Skin epidermis (tissue), 12 donors: ENCODE measurements around the gene PIP5KL1.

ENCODE experiments used
- H3K27ac ChIP-seq, 21 experiments: fragments of 200-600 bp; sonication (generic) in 11 of 21; one replicate each; pipeline ENCODE4 v1.5.0; 2020; ENCODE audit warnings: mild to moderate bottlenecking in 3 of 21, inconsistent platforms in 2 of 21, moderate library complexity in 2 of 21
- H3K4me3 ChIP-seq, 7 experiments: fragments of 200-600 bp; sonication (generic) in 2 of 7; one replicate each; pipeline ENCODE4 v1.5.0; 2020; ENCODE audit warnings: inconsistent platforms in 2 of 7, mild to moderate bottlenecking in 2 of 7, moderate library complexity in 1 of 7

Gene PIP5KL1

DNA sequence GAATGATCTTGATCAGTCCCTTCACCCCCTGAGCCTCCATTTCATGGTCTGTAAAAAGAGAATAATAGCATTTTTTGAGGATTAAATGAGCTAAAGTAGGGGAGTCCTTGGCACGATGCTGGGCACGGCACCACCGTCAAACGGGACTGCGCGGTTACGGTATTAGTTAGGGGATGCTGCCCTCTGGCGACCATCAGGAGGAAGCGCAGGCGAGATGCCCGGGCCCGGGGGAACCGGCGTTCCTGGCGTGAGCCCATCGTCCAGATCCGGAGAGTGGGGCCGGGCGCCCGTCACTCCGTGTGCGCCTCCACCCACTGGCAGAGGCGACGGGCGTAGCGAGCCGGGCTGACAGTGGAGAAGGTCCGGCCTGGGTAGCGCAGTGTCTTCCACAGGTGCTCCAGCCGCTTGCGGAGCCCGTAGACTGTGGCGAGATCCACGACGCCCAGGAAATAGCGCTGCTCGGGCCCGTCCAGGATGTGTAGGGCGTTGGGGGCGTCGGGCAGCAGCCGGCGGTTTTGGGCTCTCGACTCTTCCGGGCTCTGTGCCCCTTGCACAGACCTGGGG lies 8.9 kb downstream of the PIP5KL1 start:
- Histone ChIP-seq H3K4me3 (peak overlapping the region in 2 of 7 experiments; percentile 7 to 18), H3K27ac (no peak overlapping the region)

DNA sequence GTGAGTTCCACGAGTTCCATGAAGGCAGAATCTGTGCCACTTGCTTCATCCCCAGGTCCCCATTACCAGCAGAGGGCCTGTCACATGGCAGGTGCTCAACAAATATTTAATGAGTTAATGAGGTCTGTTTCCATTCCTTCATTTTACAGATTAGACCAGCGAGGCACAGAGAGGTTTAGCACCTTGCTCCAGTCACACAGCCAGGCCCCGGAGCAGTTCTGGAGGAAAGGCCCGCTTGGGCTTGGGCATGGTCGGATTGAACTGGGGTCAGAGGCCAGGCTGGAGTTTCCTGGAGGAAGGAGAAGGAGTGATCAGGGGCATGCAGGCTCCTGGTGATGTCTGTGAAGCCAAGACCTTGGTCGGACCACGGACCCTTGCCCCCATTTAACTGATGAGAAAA lies 9.8 kb downstream of the PIP5KL1 start:
- Histone ChIP-seq H3K27ac (peak overlapping the region in 2 of 21 experiments; percentile 17 to 30), H3K4me3 (no peak overlapping the region)

DNA sequence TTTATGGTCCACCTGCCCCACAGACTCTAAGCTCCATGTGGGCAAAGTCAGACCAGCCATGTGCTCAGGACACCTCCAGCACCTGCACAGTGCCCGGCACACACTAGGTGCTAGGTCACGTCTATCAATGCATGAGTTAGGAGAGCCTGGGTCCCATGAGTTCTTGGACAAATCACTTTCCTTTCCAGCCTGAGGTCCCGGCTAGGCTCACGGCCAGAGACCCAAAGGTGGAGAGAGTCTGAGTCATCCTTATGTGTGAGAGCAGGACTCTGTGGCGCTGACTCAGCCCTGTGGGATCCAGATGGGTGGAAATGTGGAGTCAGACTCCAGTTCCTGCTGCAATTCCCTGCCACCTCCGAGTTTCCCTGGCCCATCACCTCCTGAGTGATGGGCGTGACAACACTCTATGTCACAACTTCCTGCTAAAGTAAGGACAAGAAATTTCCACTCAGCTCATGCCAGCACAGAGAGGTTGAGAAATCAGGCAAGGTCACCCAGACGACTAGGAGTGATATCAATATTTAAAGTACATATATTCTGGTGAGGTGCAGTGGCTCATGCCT lies 11.2 kb downstream of the PIP5KL1 start:
- H3K4me3 ChIP-seq = no peak overlapping the region
- peak overlapping the region in 20 of 21 experiments; percentile 4 to 79 (median 62) for H3K27ac ChIP-seq

DNA sequence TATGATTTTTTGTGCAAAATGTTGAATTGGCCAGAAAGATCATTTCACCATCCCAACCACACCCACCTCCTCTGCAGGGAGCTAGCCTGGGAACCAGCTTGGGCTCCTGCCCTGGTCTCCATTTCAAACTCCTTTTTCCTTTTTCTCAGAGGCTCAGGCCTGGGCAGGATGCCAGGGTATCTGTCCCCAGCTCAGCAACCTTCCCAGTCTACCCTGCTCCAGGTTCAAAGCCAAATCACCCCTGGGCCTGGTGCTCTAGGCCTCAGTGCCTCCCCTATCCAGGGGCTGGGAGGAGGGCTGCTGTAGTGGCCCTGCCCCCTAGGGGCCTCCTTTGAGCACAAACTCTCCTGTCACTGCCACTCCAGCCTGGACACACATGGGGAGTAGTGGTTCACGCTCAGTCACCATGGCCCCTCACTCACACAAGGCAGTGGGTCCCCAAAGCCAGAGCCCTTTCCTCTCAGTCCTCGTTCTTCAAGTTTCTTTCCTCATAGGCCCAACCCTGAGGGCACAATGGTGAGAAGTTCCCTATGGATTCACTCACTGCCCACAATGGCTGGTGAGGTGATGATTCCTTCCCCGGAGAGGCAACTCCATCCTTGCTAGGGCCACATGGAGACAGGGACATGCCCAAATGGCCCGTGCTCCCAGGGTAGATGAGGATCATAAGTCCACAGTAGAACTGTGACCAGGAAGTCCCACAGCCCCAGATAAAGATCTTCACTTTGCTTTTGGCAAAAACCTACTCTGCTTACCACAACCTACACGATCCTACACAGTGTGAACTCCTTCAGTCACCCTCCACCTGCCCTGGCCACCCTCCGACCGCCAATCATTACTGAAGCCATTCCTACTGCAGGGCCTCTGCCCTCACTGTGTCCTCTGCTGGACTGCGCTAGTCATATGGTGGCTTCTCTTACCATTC lies 12.1 kb downstream of the PIP5KL1 start:
- Histone ChIP-seq H3K4me3 (no peak overlapping the region), H3K27ac (peak overlapping the region in 20 of 21 experiments; percentile 4 to 79 (median 65))

DNA sequence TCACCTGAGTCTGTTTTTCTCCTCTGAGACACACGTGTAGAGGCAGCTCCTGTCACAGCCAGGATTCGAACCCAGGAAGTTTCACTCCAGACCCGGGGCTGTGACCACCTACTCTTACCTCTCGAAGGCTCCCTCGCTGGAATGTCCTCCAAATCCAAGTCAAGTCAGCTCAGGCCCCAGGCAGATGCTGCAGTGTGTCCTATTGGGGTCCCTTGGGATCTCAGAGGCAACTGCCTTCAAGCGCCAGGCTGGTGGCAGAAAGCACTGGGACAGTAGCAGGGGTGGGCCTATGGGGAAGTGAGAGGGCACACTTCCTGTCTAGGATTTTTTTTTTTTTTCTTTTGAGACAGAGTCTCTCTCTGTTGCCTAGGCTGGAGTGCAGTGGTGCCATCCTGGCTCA lies 13.0 kb downstream of the PIP5KL1 start:
- Histone ChIP-seq H3K27ac (peak overlapping the region in 18 of 21 experiments; percentile 9 to 79 (median 65)), H3K4me3 (peak overlapping the region in 4 of 7 experiments; percentile 6 to 61 (median 46))

DNA sequence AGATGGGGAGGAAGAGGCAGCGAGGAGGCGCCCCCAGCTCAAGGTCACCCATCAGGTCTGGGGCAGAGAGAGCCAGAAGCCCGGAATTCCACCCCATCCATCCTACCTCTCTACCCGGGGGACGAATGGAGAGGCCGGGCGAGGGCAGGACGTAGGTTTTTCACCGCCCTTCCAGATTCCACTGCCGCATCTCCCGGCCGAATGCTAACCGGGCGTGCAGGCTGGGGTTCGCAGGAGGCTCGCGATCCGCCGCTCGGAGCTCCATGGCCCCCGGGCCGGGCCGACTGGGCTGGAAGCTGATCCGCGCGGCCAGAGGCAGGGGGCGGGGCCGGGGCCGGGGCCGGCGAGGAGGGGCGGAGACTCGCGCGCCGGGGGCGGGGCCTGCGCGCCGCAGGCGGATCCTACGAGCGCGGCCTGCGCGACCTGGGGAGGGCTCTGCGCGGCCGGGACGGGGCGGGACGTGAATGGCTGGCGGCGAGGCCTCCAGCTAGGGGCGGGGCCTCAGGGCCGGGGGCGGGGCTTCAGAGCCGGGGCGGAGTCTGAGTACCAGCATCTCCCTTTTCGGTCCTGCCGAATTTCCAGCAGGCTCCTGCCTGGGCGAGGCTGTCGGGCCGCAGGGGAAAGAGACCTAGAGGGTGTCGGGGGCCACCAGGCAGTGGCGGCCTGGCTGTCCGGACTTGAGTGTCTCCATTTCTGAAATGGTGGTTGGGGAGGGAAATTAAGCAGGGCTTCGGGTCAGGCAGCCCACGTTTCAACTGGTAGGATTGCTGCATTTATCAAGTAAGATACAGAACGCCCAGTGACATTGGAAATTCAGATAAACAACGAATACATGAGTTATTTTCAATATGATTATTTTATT lies 13.6 kb downstream of the PIP5KL1 start, which contains the start of gene ST6GALNAC4:
TSS of gene ST6GALNAC4 (minus strand) at position 322 of the 862 bp plus-strand sequence. CDS start 622 bp downstream, outside the sequence.
- Histone ChIP-seq H3K27ac (peak within 1 kb of the TSS; percentile 10 to 89 (median 71)), H3K4me3 (peak within 1 kb of the TSS; percentile 36 to 61 (median 48))

DNA sequence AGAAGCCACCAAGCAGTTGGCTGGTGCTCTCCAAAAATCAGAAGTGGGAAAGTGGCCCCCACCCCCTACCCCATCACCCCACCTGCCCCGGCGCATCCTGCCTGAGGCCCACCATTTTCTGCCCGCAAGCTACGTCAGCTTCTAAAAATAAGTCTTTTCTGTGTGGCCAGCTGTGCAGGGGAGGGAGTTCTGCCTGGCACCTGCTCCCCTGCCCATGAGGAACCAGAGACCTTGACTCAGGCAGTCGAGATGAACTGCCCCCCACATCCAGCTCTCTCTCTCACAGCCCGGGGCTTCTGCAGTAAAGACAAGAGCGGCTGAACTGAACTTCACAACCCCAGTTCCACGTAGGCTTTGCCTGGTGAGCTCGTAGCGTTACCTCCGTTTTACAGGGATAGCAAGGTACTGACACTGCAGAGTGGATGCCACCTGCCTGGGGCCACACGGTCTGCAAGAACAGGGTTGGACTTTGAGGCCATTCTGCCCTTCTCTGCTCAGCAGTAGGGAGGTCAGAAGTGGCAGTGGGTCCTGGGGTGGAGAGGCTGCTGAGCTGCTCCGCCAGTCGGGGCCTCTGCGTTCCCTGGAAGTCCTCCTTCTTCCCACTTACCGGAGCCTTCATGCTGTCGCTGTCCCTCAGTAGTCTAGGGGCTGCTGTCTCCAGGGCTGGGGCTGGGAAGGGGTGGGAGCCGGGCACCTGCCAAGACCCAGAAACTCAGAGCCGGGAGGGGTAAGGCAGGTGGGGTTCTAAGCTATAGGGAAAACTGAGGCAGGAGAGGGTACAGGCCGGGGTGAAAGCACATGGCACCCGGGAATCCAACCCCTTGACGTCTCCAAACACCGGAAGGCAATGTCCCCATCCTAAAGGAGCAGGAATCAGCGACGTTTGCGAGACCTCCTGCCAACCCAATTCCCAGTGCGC lies 14.5 kb downstream of the PIP5KL1 start:
- peak overlapping the region; percentile 10 to 89 (median 69) for H3K27ac ChIP-seq
- peak overlapping the region; percentile 36 to 61 (median 48) for H3K4me3 ChIP-seq

DNA sequence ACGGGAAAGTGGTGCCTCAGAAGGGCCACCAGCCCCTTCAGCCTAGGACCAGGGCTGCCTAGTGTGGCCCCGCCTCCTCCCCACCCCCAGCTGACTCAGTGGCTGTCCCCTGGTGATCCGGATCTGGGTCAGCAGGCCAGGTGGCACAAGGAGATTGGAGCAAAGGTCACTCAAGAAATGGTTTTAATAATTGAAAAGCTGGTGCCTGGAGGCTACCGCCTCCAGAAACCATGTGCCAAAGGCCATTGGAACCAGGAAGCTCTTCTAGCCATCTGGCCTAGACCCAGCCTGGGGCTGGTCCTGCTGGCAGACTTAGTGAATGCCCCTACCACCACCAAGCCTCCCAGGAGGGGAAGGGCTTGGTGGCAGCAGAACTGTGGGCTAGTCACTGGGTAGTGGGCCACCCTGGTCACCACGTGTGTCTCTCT lies 15.2 kb downstream of the PIP5KL1 start:
- peak overlapping the region in 13 of 21 experiments; percentile 36 to 89 (median 71) for H3K27ac ChIP-seq
- peak overlapping the region in 1 of 7 experiments; percentile 61 for H3K4me3 ChIP-seq

DNA sequence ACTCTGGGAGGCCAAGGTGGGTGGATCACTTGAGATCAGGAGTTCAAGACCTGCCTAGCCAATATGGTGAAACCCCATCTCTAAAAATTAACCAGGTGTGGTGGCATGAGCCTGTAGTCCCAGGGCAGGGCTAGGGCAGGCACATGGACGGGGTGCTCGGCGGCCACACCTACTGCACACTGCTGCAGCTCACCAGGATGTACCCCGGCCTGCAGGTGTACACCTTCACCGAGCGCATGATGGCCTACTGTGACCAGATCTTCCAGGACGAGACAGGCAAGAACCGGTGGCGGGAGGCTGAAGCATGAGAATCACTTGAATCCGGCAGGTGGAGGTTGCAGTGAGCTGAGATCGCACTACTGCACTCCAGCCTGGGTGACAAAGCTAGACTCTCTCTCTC lies 16.9 kb downstream of the PIP5KL1 start:
- Histone ChIP-seq H3K27ac (no peak overlapping the region), H3K4me3 (no peak overlapping the region)

DNA sequence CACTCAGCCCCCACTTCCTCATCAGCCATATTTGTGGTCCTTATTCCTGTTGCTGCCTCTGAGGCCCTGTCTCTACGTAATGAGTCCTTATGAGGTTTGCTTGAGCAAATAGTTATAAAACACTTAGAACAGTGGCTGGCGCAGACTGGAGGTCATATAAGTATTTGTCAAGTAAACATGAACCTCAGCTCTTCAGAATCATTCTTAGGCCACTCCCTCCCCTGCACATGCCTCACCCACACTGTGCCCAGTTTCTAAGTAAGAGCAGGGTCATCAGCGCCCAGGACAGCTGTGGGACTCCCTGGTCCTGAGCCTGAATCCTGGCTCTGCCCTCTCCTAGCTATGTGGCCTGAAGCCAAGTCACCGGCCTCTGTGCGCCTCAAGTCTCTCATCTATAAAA lies 17.7 kb downstream of the PIP5KL1 start:
- H3K27ac ChIP-seq = peak overlapping the region in 2 of 21 experiments; percentile 4 to 8
- no peak overlapping the region for H3K4me3 ChIP-seq

DNA sequence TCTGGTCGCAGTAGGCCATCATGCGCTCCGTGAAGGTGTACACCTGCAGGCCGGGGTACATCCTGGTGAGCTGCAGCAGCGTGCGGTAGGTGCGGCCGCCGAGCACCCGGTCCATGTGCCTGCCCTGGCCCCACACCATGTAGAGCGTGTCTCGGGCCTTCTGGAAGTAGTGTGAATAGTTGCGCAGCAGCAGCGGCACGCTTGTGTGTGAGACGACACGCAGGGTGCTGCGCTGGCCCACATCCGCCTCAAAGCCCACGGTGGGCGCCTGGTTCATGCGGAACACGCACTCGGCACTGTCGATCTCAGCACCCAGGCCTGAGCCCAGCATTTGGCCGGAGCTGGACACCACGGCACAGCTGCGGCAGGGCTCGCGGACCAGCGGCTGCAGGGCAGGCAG lies 18.3 kb downstream of the PIP5KL1 start:
- Histone ChIP-seq H3K27ac (peak overlapping the region in 1 of 21 experiments; percentile 51), H3K4me3 (no peak overlapping the region)

DNA sequence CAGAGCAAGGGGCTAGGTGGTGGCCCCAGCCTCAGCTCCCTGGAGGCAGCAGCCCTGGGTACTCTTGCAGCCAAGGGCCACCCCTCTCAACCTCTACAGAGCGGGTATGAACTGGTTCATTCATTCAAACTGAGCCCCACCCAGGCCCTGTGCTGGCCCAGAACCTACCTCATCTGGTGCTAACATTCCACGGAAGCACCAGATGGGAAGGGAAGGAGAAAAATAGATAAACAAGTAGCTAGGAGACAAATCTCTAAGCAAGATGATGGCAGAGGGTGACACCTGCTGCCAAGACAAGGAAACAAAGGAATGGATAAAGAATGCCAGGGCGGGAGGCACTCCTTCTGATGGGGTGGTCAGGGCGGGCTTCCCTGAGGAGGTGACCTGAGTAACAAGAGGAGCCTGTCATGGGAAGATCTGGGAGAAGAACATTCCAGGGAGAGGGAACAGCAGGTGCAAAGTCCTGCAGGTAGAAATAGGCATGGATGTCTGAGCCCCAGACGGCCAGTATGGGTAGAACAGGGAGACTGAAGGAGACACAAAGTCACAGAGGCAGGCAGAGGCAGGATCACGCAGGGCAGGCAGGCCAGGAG lies 19.9 kb downstream of the PIP5KL1 start:
- peak overlapping the region in 9 of 21 experiments; percentile 13 to 43 (median 30) for H3K27ac ChIP-seq

DNA sequence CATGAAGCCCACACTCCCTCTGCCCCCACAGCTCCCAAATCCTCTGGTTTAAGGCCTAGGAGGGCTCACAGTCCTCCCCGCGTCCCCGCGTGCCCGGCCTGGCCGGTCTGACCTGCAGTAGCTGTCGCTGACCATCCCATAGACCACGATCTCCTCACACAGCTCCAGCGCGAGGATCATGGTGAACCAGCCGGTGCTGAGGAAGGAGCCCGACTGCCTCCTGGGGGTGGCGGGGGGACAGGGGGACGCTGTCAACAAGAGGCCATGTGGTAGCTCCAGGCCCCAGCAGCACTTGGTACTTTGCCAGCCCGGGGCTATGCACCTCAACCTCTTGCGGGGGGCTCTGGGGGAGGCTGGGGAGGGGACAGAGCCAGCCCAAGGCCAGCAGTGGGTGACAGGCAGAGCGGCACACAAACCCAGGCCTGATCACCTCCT lies 20.7 kb downstream of the PIP5KL1 start:
- peak overlapping the region in 4 of 21 experiments; percentile 4 to 43 (median 22) for H3K27ac ChIP-seq
- H3K4me3 ChIP-seq = no peak overlapping the region

More for the DNA sequence above, 19.9 kb downstream of the PIP5KL1 start:
- H3K4me3 ChIP-seq = no peak overlapping the region

DNA sequence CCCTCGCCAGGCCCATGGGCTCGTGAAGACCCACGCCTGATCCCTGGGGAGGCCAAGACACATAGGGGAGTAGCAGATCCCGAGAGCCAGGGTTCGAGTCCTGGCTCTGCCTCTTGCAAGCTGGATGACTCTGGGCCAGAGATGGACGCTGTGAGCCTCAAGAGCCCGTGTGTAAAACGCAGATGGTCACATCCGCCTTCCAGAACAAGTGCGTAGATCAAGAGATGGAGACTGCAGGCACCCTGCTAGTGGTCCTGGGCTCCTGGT lies 22.0 kb downstream of the PIP5KL1 start:
- Histone ChIP-seq H3K27ac (peak overlapping the region in 3 of 21 experiments; percentile 58 to 88 (median 88)), H3K4me3 (no peak overlapping the region)

DNA sequence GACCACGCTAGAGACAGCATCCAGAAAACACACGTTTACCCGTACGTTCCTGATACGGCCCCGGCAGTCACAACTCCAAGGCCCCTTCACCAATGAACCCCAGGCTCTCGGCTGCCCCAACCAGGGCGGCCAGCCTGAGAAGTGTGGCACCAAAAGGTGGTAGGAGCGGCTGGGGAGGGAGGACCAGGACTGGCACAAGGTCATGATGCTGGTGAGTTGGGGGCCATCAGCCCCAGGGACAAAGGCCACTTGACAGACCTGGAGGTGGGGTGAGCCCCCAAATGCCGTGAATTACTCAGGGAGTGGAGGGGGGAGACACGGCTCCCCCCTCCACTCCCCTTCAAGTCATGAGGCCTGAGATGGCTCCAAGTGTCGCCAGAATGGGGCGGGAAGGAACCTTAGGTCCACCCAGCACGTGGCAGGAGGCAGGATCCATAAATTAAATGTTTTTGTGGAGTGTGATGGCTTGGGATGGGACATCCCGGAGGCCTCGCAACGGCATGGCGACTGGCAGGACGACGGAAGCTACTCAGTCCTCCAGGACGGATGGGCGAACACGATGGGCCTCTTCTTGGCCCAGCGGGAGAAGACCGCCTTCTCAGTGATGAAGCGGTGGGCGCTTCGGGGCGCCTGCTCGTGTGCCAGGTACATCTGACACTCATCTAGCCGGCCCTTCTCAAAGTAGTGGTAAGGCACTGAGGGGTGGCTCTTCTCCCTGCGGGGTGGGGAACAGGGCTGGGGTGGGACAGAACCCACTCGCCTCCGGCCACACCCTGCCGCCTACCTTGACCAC lies 22.5 kb downstream of the PIP5KL1 start:
- Histone ChIP-seq H3K4me3 (no peak overlapping the region), H3K27ac (peak overlapping the region in 11 of 21 experiments; percentile 11 to 97 (median 87))

DNA sequence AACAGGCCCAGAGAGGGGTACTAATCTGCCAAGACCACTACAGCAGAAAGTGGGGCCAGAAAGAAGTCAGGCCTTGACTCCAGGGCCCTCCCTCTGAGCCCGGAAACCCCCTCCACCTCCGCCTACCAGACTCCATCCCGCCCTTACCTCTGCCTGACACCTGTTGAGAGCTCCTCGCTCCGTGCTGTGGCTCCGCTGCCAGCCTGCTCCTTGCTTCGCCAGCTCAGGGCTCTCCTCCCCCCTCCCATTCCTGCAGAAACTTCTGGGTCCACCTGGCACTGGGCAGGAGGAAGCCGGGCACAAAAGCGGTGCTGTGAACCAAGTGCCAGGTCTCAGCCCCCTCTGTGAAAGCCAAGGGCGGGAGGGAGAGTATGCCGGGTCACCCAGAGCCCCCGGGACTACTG lies 24.8 kb downstream of the PIP5KL1 start:
- peak overlapping the region in 6 of 7 experiments; percentile 5 to 31 (median 16) for H3K4me3 ChIP-seq
- H3K27ac ChIP-seq = peak overlapping the region in 20 of 21 experiments; percentile 45 to 98 (median 86)
